ENCODE results near the gene PPP2R5C.

Gene PPP2R5C

DNA sequence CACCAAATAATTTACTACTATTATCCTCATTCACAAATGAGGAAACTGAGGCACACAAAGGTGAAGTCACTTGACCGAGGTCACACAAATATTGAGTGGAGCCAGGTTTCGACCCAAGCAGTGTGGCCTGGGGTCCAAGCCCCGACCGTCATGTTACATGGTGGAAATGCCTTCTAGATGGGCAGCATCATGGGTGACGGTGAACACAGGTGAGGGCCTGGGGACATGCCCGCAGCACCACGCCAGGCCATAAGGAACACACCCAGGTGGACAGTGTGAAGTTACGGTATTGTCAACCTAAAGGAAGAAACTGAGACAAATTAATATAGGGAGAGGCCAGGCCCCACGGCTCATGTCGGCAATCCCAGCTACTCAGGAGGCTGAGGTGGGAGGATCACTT lies 167.6 kb downstream of the PPP2R5C start:
- no peak for DNase-seq
- in situ Hi-C loops (cut with HindIII; ENCODE audit: low pct_ligation_motif_present, low sequenced_read_pairs), result no loop called here
- TF ChIP-seq CTCF (IDR thresholded peaks at IDR 0.05; ENCODE audit: low read depth, low read length, missing control alignments), result no peak

DNA sequence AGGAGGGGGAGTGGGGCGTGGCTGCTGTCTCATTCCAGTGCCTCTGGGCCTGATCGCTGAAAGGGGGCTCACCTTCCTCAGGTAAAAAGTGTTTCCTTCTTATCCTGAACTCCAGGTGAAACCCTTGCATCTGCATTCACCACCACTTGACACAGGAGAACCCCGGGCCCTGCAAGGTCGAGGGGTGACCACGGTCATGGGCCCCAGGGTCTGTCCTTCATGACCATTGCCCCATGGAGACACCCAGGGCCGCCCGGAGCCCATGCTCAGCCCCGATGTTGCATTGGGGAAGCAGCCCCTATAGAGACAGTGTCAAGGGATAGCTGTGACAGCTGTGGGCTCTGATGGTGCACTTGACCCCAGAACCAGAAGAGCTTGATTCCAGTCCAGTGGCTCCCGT lies 168.4 kb downstream of the PPP2R5C start:
- no peaks in the 10 kb centered on the region for H3K27me3 ChIP-seq (replicated peaks)
- no peak for TF ChIP-seq CTCF (IDR thresholded peaks at IDR 0.05; ENCODE audit: low read depth, low read length, missing control alignments)
- in situ Hi-C loops (cut with HindIII; ENCODE audit: low pct_ligation_motif_present, low sequenced_read_pairs), result no loop called here
- peaks cover 2% of the 10 kb centered on the region for H3K36me3 ChIP-seq (replicated peaks)
- DNase-seq, result no peak
- no peak overlapping the region for H3K27ac ChIP-seq
- H3K4me3 ChIP-seq (ENCODE audit: low read depth, low read length), result no peak overlapping the region

More for the DNA sequence above, 167.6 kb downstream of the PPP2R5C start:
- Histone ChIP-seq H3K4me3 (ENCODE audit: low read depth, low read length) (no peak overlapping the region), H3K27ac (no peak overlapping the region), H3K27me3 (replicated peaks) (no peaks in the 10 kb centered on the region), H3K36me3 (replicated peaks) (peaks cover 2% of the 10 kb centered on the region)

DNA sequence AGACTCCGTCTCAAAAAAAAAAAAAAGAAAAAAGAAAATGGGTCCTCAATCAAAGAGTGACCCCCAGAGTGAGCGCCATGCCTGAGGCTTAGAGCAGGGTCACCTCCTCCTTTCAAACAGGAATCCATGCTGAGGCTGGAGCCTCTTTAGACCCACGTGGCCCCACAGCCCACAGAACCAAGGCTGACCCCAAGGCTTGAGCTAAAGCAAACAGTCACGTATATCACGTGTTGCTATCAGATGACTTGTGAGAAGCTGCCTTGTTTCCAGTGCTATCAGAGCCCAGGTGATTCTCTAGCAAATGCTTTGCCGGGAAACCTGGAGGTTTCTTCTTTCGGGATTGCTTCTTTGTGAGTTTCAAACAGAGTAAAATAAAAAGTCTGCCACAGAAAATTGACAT lies 171.2 kb downstream of the PPP2R5C start:
- no peak for TF ChIP-seq CTCF (IDR thresholded peaks at IDR 0.05; ENCODE audit: low read depth, low read length, missing control alignments)
- H3K27ac ChIP-seq, result no peak overlapping the region
- H3K36me3 ChIP-seq (replicated peaks), result no peaks in the 10 kb centered on the region
- in situ Hi-C loops (cut with HindIII; ENCODE audit: low pct_ligation_motif_present, low sequenced_read_pairs), result no loop called here
- H3K27me3 ChIP-seq (replicated peaks), result no peaks in the 10 kb centered on the region
- DNase-seq, result no peak
- H3K4me3 ChIP-seq (ENCODE audit: low read depth, low read length), result no peak overlapping the region

- no peak for DNase-seq
- H3K4me3 ChIP-seq (ENCODE audit: low read depth, low read length), result no peak overlapping the region
- no peaks in the 10 kb centered on the region for H3K36me3 ChIP-seq (replicated peaks)
- TF ChIP-seq CTCF (IDR thresholded peaks at IDR 0.05; ENCODE audit: low read depth, low read length, missing control alignments), result no peak
- in situ Hi-C loops (cut with HindIII; ENCODE audit: low pct_ligation_motif_present, low sequenced_read_pairs), result no loop called here
- H3K27ac ChIP-seq, result no peak overlapping the region
- no peaks in the 10 kb centered on the region for H3K27me3 ChIP-seq (replicated peaks)
Observed at GRCh38 chr14:101933209-101933608, 171.7 kb downstream of the PPP2R5C start.

DNA sequence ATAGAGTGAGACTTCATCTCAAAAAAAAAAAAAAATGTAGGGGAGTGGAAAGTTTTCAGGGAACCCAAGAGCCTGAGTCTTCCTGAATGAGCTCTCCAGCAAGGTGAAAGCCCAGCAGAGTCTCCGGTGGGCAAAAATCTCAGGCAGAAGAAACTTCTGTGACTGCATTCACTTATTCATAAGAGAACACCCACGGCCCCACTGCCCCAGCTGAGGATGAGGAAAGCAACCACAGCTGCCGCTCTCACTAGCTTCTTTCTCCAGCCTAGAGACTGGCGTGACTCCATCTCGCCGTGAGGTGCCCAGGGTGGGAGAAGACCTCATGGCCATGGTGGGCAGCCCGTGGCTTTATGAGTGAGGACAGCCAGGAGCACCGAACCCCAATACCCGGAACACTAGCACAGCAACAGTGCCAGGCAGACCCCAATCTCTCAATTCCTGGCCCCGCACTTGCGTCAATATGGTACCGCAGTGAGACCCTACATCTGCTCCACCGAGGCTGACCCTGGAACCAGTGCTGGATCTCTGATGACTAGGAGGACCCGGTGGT lies 173.2 kb downstream of the PPP2R5C start:
- in situ Hi-C loops (cut with HindIII; ENCODE audit: low pct_ligation_motif_present, low sequenced_read_pairs), result no loop called here
- no peaks in the 10 kb centered on the region for H3K36me3 ChIP-seq (replicated peaks)
- TF ChIP-seq CTCF (IDR thresholded peaks at IDR 0.05; ENCODE audit: low read depth, low read length, missing control alignments), result no peak
- no peak overlapping the region for H3K4me3 ChIP-seq (ENCODE audit: low read depth, low read length)
- H3K27ac ChIP-seq, result no peak overlapping the region
- no peaks in the 10 kb centered on the region for H3K27me3 ChIP-seq (replicated peaks)
- no peak for DNase-seq
